Stimulated activated naive CD8-positive, alpha-beta T cell treated with anti-CD3 and anti-CD28 coated beads, Interleukin-15, Interleukin-2, amounts not matched to agents 100 U/mL and 50 U/mL, for 24 hours (primary cell): ENCODE measurements around the gene ASB13.
A peak's percentile ranks its signal among the peaks of the same experiment; 100 is the strongest.

Experiments
- ATAC-seq: fragments of 150-1000 bp; cut with Tn5 transposase; one replicate; pipeline ENCODE4 v1.10.0; 2021
- DNase-seq: peaks from one replicate; pipeline ENCODE4 v3.0.0; 2021

The ASB13 gene

GRCh38 chr10:5669604-5670003 is 3.2 kb upstream of the ASB13 start:
- ATAC-seq (no peak), DNase-seq (no peak)

- DNase-seq (no peak), ATAC-seq (no peak)
Observed at GRCh38 chr10:5668429-5668828, 2.0 kb upstream of the ASB13 start.

DNA sequence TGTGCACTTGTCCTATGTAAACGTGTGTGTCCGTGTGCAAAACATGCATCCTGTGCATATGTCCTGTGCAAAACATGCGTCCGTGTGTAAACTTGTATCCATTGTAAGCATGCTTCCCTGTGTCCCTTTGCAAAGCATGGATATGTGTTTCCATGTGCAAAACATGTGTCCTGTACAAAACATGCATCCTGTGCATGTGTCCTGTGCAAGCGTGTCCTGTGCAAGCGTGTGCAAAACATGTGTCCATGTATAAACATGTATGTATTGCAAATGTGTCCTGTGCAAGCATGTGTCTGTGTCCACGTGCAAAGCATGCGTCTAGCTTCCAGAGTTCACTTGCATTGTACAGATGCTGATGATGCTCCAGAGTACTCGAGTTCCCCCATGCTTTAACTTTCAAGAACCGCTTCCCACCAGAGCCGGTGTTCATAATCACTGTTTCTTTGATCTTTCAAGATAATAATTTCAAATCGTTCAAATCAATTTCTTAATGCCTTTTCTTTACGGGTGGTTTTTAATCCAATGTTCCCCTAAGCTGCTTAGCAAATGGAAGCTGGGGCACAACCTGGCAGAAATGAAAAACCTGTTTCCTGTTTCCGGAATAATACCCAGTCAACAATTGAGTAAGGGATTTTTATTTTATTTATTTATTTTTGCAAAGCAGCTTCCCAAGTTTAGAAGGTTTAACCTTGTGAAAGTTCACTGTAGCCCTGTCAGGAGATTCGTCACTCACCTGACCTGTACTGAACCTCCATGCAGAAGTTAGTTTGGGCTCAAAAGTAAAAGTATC is 641 bp upstream of the ASB13 start:
- no peak for DNase-seq
- no peak for ATAC-seq

GRCh38 chr10:5665373-5666007 is 905 bp downstream of the ASB13 start:
- DNase-seq (no peak), ATAC-seq (no peak)

GRCh38 chr10:5663692-5664427 is 2.5 kb downstream of the ASB13 start:
- DNase-seq = no peak
- ATAC-seq = no peak

DNA sequence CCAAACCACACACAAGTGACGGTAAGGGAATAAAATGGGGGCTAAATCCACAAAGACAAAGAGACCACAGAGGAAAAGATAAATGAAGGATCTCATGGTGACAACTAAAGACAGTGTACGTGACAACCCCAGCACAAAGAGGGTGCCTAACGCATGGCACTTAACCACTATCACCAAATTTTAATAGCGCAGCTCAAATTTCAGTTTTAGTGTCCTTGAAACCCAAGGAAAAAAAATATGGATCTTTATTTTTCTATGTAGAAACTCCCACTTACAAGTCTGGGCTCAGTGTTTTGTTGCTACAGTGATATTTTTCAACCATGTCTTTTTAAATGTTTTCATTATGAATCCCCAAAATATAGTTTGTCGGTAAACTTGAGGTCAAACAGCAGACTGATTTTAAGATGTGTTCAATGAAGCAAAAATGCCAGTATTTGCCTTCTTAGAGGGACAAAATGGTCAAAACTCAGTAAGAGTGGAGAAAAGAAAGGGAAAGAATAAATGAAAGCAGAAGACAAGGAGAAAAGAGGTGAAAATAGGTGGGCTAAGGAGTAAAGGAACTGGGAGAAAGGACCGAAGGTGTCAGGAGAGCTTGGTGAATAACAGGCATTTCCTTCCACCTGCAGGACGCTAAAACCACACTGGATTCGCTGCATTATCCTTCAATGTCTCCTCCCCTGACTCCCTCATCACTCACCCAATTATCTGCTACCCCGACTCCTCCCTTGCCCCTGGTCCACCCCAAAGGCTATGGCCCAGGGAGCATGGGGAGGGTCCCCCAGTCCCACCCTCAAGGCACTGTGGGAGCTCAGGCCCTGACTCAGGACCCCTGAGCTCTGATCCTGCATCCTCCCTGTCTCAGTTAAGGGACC is 3.5 kb downstream of the ASB13 start:
- ATAC-seq (no peak), DNase-seq (no peak)

- DNase-seq (no peak), ATAC-seq (no peak)
Observed at GRCh38 chr10:5661043-5661442, 5.4 kb downstream of the ASB13 start.

DNA sequence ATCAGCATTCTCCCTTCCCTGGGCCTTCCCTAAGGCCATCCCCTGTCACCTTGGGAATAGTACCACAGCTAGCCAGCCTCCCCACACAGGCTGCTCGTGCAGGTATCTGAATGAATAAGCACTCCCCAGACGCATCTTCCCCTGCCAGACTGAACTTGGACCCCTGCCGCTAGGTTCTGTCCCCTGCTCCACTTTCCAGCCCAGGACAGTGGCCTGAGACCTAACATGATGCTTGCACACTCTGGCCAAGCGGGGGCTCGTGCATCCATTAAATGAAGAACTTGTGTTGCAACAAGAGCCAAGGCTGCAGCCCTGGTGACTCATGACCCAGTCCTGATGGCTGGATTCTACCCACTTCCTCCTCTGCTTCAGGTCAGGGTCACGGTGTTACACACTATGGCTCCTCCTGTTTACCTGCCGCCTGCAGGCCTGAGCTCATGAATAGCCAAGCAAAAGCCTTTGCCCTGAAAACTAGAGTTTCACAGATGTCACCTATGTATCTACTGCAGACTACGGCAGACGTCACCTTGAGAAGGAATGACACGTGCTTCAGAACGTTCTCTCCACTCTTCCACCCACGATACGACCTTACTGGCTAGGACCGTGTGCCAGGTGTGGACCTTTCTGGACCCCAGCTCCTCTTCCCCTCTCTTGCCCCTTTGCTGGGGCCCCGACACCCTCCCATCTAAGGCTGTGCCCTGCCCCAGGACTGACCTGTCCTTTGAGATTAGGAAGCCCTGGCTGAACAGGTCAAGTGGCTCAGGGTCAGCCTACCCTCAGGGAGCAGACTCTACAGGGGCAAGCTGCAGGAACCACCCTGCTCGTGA is 6.5 kb downstream of the ASB13 start:
- no peak for DNase-seq
- peak; percentile 56 for ATAC-seq

GRCh38 chr10:5658871-5659618 is 7.3 kb downstream of the ASB13 start:
- DNase-seq = no peak
- no peak for ATAC-seq

DNA sequence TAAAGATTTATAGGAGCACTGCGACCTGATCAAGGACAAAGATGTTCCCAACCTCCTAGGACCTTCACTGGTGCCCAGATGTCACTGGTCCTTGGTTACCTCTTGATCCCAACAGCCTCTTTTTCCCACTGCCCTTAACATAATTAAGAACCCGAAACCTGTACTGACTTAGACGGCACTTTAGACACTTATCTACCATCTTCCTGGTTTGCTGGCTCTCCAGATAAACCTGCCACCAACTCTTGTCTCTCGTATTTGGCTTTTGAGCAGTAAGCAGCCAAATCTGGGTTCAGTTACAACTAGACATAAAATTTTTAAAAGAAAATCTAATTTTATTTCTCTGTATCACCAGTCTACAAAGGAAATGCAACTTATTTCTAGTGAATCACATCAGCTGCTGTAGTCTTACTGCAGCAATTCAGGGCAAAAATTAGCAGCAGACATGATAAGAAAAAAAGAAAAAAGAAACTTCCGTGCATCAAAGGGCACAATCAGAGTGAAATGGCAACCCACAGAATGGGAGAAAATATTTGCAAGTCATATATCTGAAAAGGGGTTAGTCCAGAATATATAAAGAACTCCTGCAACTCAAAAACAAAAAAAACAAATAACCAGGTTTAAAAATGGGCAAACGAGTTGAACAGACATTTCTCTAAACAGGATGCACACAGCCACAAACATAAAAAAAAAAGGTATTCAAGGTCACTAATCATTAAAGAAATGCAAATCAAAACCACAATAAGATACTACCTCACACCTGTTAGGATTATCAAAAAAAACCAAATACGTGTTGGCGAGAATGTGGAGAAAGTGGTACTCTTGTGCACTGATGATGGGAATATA is 9.4 kb downstream of the ASB13 start:
- ATAC-seq = no peak

GRCh38 chr10:5655121-5655520 is 11.3 kb downstream of the ASB13 start:
- no peak for DNase-seq
- ATAC-seq = no peak

More for the DNA sequence above, 9.4 kb downstream of the ASB13 start:
- no peak for DNase-seq

GRCh38 chr10:5654218-5654755 is 12.1 kb downstream of the ASB13 start:
- DNase-seq (no peak), ATAC-seq (no peak)

- no peak for DNase-seq
- no peak for ATAC-seq
Observed at GRCh38 chr10:5652746-5653145, 13.6 kb downstream of the ASB13 start.

- no peak for ATAC-seq
- no peak for DNase-seq
Observed at GRCh38 chr10:5651388-5651764, 15.0 kb downstream of the ASB13 start.

GRCh38 chr10:5650664-5651387 is 15.6 kb downstream of the ASB13 start:
- DNase-seq = no peak
- no peak for ATAC-seq

- DNase-seq (no peak), ATAC-seq (no peak)
Observed at GRCh38 chr10:5649746-5650145, 16.6 kb downstream of the ASB13 start.

GRCh38 chr10:5648494-5649457 is 17.6 kb downstream of the ASB13 start:
- DNase-seq (no peak), ATAC-seq (peak; percentile 30)
